K562 (cell line): ENCODE measurements around the gene SLC35B4. TPM values are rescaled to one million over a fixed set of nuclear protein-coding genes. Genes with fewer than 3 reads are reported as not detected.

ENCODE experiments used
- ADNP ChIP-seq: fragments of 200-800 bp; sonication (Bioruptor generic); IDR thresholded peaks from 2 replicates; pipeline ENCODE4 v1.6.1; 2016; ENCODE audit warnings: missing genetic modification characterization, missing compliant biosample characterization
- CBFB ChIP-seq: sonication (generic); formaldehyde crosslinking; IDR thresholded peaks from 2 replicates; pipeline ENCODE4 v1.4.0; 2020; ENCODE audit warnings: mild to moderate bottlenecking, missing genetic modification reagents
- CC2D1A ChIP-seq: fragments of 450-650 bp; IDR thresholded peaks from 2 replicates; pipeline ENCODE4 v1.6.1; 2017; ENCODE audit warnings: mild to moderate bottlenecking
- CREB1 ChIP-seq, 2 experiments: sonication (generic) in 1 of 2; formaldehyde crosslinking in 1 of 2; IDR thresholded peaks; 2 replicates each; pipeline versions ENCODE4 v1.6.1 to v1.8.0; 2012 to 2022; ENCODE audit warnings: inconsistent platforms in 1 of 2, mild to moderate bottlenecking in 1 of 2, missing genetic modification reagents in 1 of 2, moderate library complexity in 1 of 2
- FOXJ2 ChIP-seq: fragments of 200-800 bp; sonication (Bioruptor generic); IDR thresholded peaks from 2 replicates; pipeline ENCODE4 v1.6.1; 2016; ENCODE audit warnings: missing genetic modification characterization, missing compliant biosample characterization
- FOXP1 ChIP-seq: sonication (generic); formaldehyde crosslinking; IDR thresholded peaks from 2 replicates; pipeline ENCODE4 v1.8.0; 2022; ENCODE audit warnings: mild to moderate bottlenecking, missing genetic modification reagents
- HCFC1 ChIP-seq: IDR thresholded peaks from 2 replicates; pipeline ENCODE4 v1.6.1; 2012; ENCODE audit warnings: low read depth, low read length, improper control_type of control experiment
- HMG20A ChIP-seq: fragments of 450-650 bp; formaldehyde crosslinking; conservative IDR thresholded peaks from 2 replicates; pipeline ENCODE4 v1.4.0; 2020; ENCODE audit warnings: mild to moderate bottlenecking, mixed read lengths
- KDM5B ChIP-seq: fragments of 200-600 bp; sonication (generic); IDR thresholded peaks from 2 replicates; pipeline ENCODE4 v1.6.1; 2012; ENCODE audit warnings: low read depth, mild to moderate bottlenecking, moderate library complexity, low read length, control low read depth, inconsistent platforms; ENCODE audit not compliant: insufficient replicate concordance
- NONO ChIP-seq, 2 experiments: fragments of 200-400 bp in 1 of 2; fragments of 450-650 bp in 1 of 2; formaldehyde crosslinking in 1 of 2; IDR thresholded peaks; 2 replicates each; pipeline ENCODE4 v1.6.1; 2017; ENCODE audit warnings: low read depth in 2 of 2, mild to moderate bottlenecking in 2 of 2, moderate library complexity in 2 of 2, low read length in 1 of 2
- PHB2 ChIP-seq: fragments of 450-650 bp; IDR thresholded peaks from 2 replicates; pipeline ENCODE4 v1.6.1; 2017; ENCODE audit warnings: low read depth
- PTBP1 ChIP-seq: fragments of 200-400 bp; formaldehyde crosslinking; IDR thresholded peaks from 2 replicates; pipeline ENCODE4 v1.6.1; 2017; ENCODE audit warnings: low read depth, low read length
- RBFOX2 ChIP-seq: fragments of 200-400 bp; formaldehyde crosslinking; IDR thresholded peaks from 2 replicates; pipeline ENCODE4 v1.6.1; 2017; ENCODE audit warnings: low read depth, mild to moderate bottlenecking, low read length, moderate library complexity
- SRSF7 ChIP-seq: fragments of 200-400 bp; formaldehyde crosslinking; optimal IDR thresholded peaks from 2 replicates; pipeline ENCODE3; 2017; ENCODE audit warnings: mild to moderate bottlenecking, low read depth, low read length
- TBP ChIP-seq: optimal IDR thresholded peaks from 2 replicates; pipeline ENCODE3; 2011; ENCODE audit warnings: low read depth, low read length, improper control_type of control experiment
- TSC22D4 ChIP-seq: fragments of 450-650 bp; IDR thresholded peaks from 2 replicates; pipeline ENCODE4 v1.6.1; 2016; ENCODE audit warnings: missing genetic modification characterization, missing biosample characterization, control low read depth
- ZBED1 ChIP-seq: IDR thresholded peaks from 2 replicates; pipeline ENCODE4 v1.6.1; 2014
- ZEB2 ChIP-seq: fragments of 450-650 bp; IDR thresholded peaks from 2 replicates; pipeline ENCODE4 v1.6.1; 2016
- ZNF3 ChIP-seq: fragments of 250-450 bp; sonication (Bioruptor Pico); IDR thresholded peaks from 2 replicates; pipeline ENCODE4 v1.5.0; 2021; ENCODE audit warnings: mild to moderate bottlenecking, moderate library complexity
- ZNF347 ChIP-seq: fragments of 450-650 bp; formaldehyde crosslinking; IDR thresholded peaks from 2 replicates; pipeline ENCODE4 v1.4.0; 2020; ENCODE audit warnings: low read depth, mild to moderate bottlenecking, moderate library complexity
- ZNF507 ChIP-seq: conservative IDR thresholded peaks from 2 replicates; pipeline ENCODE4 v1.6.1; 2017; ENCODE audit warnings: missing genetic modification characterization, missing compliant biosample characterization
- polyA plus RNA-seq, 8 experiments: library from polyadenylated mRNA; depleted of rRNA in 4 of 8; stranded (reverse) in 5 of 8; unstranded in 3 of 8; fragments of >200 nt; fragmentation: Nextera tagmentation in 2 of 8; fragmentation: Illumina TruSeq in 1 of 8; extraction: Ambion mirVana in 2 of 8; extraction: Trizol in 1 of 8; gene quantifications; 2 replicates each; pipeline versions ENCODE4 v1.2.1 to v1.2.3, GENCODE V29; 2011 to 2014; ENCODE audit warnings: inconsistent platforms in 1 of 8, missing spikeins in 1 of 8
- total RNA-seq, 7 experiments: library from RNA; depleted of rRNA in 6 of 7; stranded (reverse); fragments of >200 nt in 6 of 7; fragmentation: Illumina TruSeq in 2 of 7; extraction: Trizol in 2 of 7; gene quantifications; 2 replicates each; pipeline versions ENCODE4 v1.2.1 to v1.2.3, GENCODE V29; 2011 to 2021; ENCODE audit warnings: low replicate concordance in 1 of 7
- TF ChIP-seq, protein P1 (sequence below): sonication (generic); formaldehyde crosslinking; IDR thresholded peaks from 2 replicates; pipeline ENCODE4 v1.8.1; 2022; ENCODE audit warnings: missing genetic modification reagents
- TF ChIP-seq, protein P2 (sequence below): fragments of 450-650 bp; formaldehyde crosslinking; IDR thresholded peaks from 2 replicates; pipeline ENCODE4 v1.4.0; 2022; ENCODE audit warnings: mild to moderate bottlenecking, moderate library complexity
- TF ChIP-seq, protein P3 (sequence below), 2 experiments: IDR thresholded peaks; 2 replicates each; pipeline ENCODE4 v1.6.1; 2012; ENCODE audit warnings: improper control_type of control experiment in 2 of 2, low read depth in 2 of 2, low read length in 2 of 2, borderline replicate concordance in 1 of 2

SLC35B4 gene
- total and polyA plus RNA-seq, 9 of the 15 experiments (the other 6 are each of a cell fraction or from before 2014, with no cell fraction given), result 6.1 to 34.9 (median 17.6) TPM

DNA sequence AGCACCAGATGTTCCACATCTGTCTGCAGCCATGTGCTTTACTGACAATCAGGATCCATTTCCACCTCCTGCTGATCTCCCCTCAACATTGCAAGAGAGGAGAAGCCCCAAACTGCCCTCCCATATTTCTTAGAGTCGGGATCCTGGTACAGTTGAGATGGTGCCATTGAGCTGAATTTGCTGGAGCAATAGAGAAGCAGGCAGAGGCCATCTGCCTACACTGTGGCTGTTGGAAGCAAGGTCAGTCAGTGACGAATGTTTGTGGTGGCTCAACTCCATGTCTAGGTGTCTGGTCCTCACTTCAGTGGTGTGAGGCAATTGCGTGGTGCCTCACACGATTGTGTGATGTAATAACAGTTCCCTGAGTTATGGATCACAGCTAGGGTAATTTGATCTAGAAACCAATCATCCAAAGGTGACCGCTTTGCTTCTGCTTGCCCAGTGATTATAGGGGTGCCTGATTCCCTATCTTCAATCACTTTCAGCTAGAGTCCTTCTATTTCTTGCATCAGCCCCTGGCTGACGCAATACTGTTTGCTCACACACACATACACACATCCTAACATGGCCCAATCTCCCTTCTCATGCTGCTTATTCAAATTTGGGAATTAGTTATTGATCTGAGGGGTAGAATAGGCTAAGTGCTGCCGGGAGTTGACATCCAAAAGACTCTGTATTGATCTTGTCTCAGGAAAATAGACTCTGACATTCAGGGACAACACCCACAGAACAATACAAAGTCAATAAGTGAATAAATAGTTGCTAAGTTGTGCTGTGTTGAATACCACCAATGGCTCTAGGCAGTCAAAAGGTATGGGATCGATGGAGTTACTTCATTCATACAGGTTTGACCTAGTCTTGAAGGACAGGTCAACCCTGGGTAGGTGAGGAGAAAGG, 46.1 kb upstream of the SLC35B4 start (continued):
- TF ChIP-seq ZEB2 (0 out of 2 replicates have a peak, but pooled peaks have one; percentile 38), HMG20A (CRISPR knock-in tag) (no peak), TSC22D4 (tag) (peak; percentile 91; the same call in 1 of the 2 replicates), ADNP (tag) (no peak), HCFC1 (no peak), ZNF3 (CRISPR knock-in tag) (no peak), PHB2 (no peak), PTBP1 (no peak), KDM5B (no peak), FOXP1 (CRISPR knock-in tag) (no peak), ZBED1 (no peak), SRSF7 (no peak), ZNF347 (CRISPR knock-in tag) (no peak), NONO (IDR thresholded peaks at IDR 0.05; ENCODE audit: low read depth in 2 of 2, low read length in 1 of 2) (no peak), CREB1 (IDR thresholded peaks at IDR 0.05) (no peak), CREB1 (CRISPR knock-in tag; IDR thresholded peaks at IDR 0.05) (no peak), FOXJ2 (peak; percentile 15; the same call in 1 of the 2 replicates), ZNF507 (tag) (no peak), CC2D1A (no peak), TBP (no peak), CBFB (no peak), RBFOX2 (no peak)
- TF ChIP-seq, protein P1, sequence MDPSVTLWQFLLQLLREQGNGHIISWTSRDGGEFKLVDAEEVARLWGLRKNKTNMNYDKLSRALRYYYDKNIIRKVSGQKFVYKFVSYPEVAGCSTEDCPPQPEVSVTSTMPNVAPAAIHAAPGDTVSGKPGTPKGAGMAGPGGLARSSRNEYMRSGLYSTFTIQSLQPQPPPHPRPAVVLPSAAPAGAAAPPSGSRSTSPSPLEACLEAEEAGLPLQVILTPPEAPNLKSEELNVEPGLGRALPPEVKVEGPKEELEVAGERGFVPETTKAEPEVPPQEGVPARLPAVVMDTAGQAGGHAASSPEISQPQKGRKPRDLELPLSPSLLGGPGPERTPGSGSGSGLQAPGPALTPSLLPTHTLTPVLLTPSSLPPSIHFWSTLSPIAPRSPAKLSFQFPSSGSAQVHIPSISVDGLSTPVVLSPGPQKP (CRISPR knock-in tag), result no peak
- TF ChIP-seq, protein P2, sequence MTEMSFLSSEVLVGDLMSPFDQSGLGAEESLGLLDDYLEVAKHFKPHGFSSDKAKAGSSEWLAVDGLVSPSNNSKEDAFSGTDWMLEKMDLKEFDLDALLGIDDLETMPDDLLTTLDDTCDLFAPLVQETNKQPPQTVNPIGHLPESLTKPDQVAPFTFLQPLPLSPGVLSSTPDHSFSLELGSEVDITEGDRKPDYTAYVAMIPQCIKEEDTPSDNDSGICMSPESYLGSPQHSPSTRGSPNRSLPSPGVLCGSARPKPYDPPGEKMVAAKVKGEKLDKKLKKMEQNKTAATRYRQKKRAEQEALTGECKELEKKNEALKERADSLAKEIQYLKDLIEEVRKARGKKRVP (CRISPR knock-in tag), result peak; percentile 98
- TF ChIP-seq, protein P3, sequence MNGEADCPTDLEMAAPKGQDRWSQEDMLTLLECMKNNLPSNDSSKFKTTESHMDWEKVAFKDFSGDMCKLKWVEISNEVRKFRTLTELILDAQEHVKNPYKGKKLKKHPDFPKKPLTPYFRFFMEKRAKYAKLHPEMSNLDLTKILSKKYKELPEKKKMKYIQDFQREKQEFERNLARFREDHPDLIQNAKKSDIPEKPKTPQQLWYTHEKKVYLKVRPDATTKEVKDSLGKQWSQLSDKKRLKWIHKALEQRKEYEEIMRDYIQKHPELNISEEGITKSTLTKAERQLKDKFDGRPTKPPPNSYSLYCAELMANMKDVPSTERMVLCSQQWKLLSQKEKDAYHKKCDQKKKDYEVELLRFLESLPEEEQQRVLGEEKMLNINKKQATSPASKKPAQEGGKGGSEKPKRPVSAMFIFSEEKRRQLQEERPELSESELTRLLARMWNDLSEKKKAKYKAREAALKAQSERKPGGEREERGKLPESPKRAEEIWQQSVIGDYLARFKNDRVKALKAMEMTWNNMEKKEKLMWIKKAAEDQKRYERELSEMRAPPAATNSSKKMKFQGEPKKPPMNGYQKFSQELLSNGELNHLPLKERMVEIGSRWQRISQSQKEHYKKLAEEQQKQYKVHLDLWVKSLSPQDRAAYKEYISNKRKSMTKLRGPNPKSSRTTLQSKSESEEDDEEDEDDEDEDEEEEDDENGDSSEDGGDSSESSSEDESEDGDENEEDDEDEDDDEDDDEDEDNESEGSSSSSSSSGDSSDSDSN (IDR thresholded peaks at IDR 0.05; ENCODE audit: borderline replicate concordance in 1 of 2, low read depth in 2 of 2, low read length in 2 of 2), result no peak
